Activated CD4-positive, alpha-beta T cell treated with anti-CD3 and anti-CD28 coated beads, Interleukin-2, amount 10 ng/mL, durations not matched to agents 24 days and 14 days (primary cell): Measurements from ENCODE around the gene TNFRSF6B. TPM values are rescaled to one million over a fixed set of nuclear protein-coding genes. Genes with fewer than 3 reads are reported as not detected.

ENCODE experiments used
- DNase-seq: peaks from one replicate; pipeline ENCODE4 v3.0.0; 2022
- H3K27ac Mint-ChIP-seq: one replicate; pipeline ENCODE4 v1.8.0; 2022; ENCODE audit warnings: mild to moderate bottlenecking, mixed read lengths
- H3K27me3 Mint-ChIP-seq: one replicate; pipeline ENCODE4 v1.8.0; 2022; ENCODE audit warnings: mixed read lengths
- H3K36me3 Mint-ChIP-seq: one replicate; pipeline ENCODE4 v1.8.0; 2022; ENCODE audit warnings: low read depth, mild to moderate bottlenecking, mixed read lengths
- H3K4me1 Mint-ChIP-seq: one replicate; pipeline ENCODE4 v1.8.0; 2021; ENCODE audit warnings: mixed read lengths
- H3K4me3 Mint-ChIP-seq: one replicate; pipeline ENCODE4 v1.8.0; 2022; ENCODE audit warnings: mild to moderate bottlenecking, moderate library complexity, mixed read lengths
- H3K9me3 Mint-ChIP-seq: one replicate; pipeline ENCODE4 v1.8.0; 2021; ENCODE audit warnings: mixed read lengths
- intact Hi-C: fragments of 100-400 bp; cut with micrococcal nuclease; formaldehyde crosslinking; loops from one replicate; pipeline ENCODE4 v1.15.1; 2023
- total RNA-seq: library from RNA; stranded (reverse); gene quantifications from 2 replicates; pipeline ENCODE4 v1.2.3, GENCODE V29; 2022

TNFRSF6B gene
- total RNA-seq, 1 donor from 2014 or later, result not detected

DNA sequence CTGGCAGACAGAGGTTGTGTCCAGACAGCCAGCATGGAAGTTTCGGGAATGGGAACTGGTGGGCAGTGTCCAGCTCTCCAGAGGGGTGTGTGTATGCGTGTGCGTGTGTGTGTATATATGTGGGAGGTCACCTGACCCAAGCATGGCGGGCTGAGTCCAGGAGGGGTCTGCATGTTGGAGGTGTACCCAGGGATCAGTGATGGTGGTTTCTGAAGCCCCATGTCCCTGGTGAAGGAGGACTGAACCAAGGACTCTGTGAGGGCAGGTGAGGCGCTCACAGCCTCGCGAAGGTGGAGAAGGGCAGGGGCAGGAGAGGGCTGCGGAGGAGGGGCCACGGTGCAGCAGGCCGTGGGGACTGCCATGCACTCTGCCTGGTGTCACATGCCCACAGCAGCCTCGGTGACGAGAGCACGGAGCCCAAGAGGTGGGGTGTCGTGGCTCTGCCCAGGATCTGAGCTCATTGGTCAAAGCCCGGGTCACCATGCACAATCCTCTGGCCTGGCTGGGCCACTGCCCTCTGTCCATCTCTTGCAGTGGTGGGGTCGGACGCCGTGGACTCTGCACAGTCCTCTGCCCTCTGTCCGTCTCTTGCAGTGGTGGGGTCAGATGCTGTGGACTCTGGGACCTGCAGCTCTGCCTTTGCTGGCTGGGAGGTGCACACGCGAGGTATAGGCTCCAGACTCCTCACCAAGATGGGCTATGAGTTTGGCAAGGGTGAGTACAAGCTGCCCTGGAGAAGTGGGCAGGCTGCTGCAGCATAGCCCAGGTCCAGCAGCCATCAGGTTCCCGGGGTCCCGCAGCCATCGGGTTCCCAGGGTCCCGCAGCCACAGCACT lies 37.9 kb downstream of the TNFRSF6B start:
- Mint-ChIP-seq H3K27ac (peak overlapping the region; percentile 62), H3K4me3 (peak overlapping the region; percentile 20), H3K4me1 (peaks cover 25% of the 10 kb centered on the region), H3K27me3 (no peaks in the 10 kb centered on the region), H3K9me3 (no peaks in the 10 kb centered on the region), H3K36me3 (peaks cover 25% of the 10 kb centered on the region)
- intact Hi-C loops, result loop anchor here (5.0 to 10.0 kb wide), 2 partner anchors 97 to 240 kb away; partner anchors contain the start of gene SAMD10
- no peak for DNase-seq

DNA sequence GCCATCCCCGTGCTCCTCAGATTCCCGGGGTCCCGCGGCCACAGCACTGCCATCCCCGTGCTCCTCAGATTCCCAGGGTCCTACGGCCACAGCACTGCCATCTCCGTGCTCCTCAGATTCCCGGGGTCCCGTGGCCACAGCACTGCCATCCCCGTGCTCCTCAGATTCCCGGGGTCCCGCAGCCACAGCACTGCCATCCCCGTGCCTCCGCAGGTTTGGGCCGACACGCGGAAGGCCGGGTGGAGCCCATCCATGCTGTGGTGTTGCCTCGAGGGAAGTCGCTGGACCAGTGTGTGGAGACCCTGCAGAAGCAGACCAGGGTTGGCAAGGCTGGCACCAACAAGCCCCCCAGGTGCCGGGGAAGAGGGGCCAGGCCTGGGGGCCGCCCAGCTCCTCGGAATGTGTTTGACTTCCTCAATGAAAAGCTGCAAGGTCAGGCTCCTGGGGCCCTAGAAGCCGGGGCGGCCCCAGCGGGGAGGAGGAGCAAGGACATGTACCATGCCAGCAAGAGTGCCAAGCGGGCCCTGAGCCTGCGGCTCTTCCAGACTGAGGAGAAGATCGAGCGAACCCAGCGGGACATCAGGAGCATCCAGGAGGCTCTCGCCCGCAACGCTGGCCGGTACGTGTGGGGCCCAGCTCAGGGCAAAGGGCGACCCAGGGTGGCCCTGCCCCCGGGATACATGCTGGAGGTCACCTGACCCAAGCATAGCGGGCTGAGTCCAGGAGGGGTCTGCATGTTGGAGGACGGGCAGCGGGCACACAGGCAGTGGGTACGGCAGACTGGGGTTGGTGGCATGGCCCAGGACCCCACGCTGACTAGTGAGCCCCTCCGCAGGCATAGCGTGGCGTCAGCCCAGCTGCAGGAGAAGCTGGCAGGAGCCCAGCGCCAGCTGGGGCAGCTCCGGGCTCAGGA lies 38.8 kb downstream of the TNFRSF6B start:
- Mint-ChIP-seq H3K9me3 (no peaks in the 10 kb centered on the region), H3K4me3 (no peak overlapping the region), H3K36me3 (peaks cover 19% of the 10 kb centered on the region), H3K27ac (no peak overlapping the region), H3K4me1 (peaks cover 19% of the 10 kb centered on the region), H3K27me3 (no peaks in the 10 kb centered on the region)
- intact Hi-C loops, result loop anchor here (5.0 to 10.0 kb wide), 2 partner anchors 98 to 240 kb away; partner anchors contain the start of gene SAMD10
- DNase-seq, result no peak

DNA sequence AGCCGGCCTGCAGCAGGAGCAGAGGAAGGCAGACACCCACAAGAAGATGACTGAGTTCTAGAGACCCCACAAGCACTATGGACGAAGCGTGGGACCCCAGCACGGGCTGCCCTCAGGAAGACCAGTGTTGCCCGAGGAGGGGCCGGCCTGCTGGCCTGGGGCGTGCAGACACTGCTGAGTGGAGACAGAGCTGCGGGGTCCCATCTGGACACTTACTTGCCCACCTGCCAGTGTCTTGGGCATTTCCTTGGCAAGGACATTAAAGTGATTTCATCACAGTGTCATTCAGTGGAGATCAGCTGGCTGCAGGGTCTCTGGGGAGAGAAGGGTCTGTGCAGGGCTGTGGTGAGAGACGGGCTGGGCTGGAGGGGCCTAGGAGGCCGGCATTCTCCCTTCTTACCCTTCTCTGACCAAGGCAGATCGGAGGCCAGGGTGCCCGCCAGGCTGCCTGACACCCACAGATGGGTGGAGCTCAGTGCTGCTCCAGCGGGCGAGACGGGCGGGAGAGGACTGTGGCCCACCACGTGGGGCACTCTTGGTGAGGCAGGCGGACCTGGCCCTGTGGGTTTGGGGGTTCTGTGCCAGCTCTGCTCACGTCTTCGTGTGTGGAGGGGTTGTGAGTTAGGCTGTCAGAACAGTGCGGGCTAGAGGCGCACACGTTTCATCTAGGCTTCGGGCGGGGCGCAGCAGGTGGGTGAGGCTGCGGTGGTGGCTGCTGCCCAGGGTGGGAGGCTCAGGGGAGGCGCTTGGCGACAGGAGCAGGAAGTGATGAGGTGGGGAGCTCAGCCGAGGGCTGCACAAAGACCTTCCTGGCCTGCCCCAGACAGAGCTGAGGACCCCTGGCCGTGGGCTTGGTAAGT lies 39.6 kb downstream of the TNFRSF6B start, which contains the start of gene LIME1:
Gene LIME1, plus strand, starts transcription at position 806 of the 860 bp plus-strand sequence. CDS start 886 bp downstream, outside the sequence.
- Mint-ChIP-seq H3K4me1 (peaks cover 19% of the 10 kb centered on the region), H3K9me3 (no peaks in the 10 kb centered on the region), H3K27ac (peak within 1 kb of the TSS; percentile 49), H3K4me3 (peak within 1 kb of the TSS; percentile 81), H3K27me3 (no peaks in the 10 kb centered on the region), H3K36me3 (peaks cover 17% of the 10 kb centered on the region)
- intact Hi-C loops, result loop anchor here (10.0 kb wide), 1 partner anchor 239 kb away; the partner anchor contains the start of gene SAMD10
- DNase-seq, result peak; percentile 90

DNA sequence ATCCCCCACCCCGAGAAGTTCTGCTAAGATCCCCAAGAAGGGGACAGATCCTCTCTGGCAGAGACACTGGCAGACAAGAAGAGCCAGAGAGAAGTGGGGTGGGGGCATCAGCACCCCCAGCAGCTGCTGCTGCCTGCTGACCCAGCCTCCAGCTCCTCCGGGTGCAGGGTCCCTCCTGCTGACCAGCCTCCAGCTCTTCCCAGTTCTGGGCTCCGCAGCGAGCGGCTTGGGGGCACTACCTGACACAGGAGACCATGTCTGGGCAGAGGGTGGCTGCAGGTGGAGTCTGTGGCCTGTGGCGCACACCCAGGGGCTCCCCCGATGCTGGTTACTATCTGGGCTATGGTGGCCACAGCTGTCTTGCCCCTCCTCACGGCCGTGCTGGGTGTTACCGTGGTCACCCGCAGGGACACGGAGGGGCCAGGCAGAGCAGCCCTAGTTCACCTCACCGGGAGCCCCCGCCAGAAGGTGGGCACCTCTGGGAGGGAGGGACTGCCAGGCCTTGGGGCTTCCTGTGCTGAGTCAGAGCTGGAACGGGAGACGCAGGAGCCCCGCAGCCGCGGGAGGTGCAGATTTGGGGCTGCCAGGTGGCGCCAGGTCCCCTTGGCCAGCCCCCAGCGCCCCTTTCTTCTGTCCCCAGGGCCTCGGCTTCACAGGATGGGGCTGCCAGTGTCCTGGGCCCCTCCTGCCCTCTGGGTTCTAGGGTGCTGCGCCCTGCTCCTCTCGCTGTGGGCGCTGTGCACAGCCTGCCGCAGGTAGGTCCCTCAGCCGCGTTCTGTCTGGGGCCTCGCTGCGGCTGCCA lies 40.6 kb downstream of the TNFRSF6B start:
- H3K9me3 Mint-ChIP-seq, result no peaks in the 10 kb centered on the region
- H3K27ac Mint-ChIP-seq, result peak overlapping the region; percentile 49
- H3K4me1 Mint-ChIP-seq, result peaks cover 19% of the 10 kb centered on the region
- H3K4me3 Mint-ChIP-seq, result peak overlapping the region; percentile 81
- no peaks in the 10 kb centered on the region for H3K27me3 Mint-ChIP-seq
- peaks cover 17% of the 10 kb centered on the region for H3K36me3 Mint-ChIP-seq
- intact Hi-C loops, result loop anchor here (1.0 to 10.0 kb wide), 2 partner anchors 14 to 238 kb away; partner anchors contain the start of gene SAMD10
- DNase-seq, result peak; percentile 85

DNA sequence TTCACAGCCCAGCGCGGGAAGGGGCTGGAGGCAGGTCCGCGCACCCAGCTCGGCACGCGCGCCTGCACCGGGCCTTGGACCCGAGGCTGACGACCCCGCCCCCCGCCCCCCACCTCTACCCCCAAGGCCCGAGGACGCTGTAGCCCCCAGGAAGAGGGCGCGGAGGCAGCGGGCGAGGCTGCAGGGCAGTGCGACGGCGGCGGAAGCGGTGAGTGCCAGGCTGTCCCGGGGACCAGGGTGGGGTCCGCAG lies 41.2 kb downstream of the TNFRSF6B start:
- H3K4me3 Mint-ChIP-seq, result peak overlapping the region; percentile 59
- intact Hi-C loops, result loop anchor here (1.0 to 10.0 kb wide), 2 partner anchors 14 to 237 kb away; partner anchors contain the start of gene SAMD10
- H3K9me3 Mint-ChIP-seq, result no peaks in the 10 kb centered on the region
- no peak for DNase-seq
- peaks cover 19% of the 10 kb centered on the region for H3K4me1 Mint-ChIP-seq
- H3K36me3 Mint-ChIP-seq, result peaks cover 17% of the 10 kb centered on the region
- no peak overlapping the region for H3K27ac Mint-ChIP-seq
- no peaks in the 10 kb centered on the region for H3K27me3 Mint-ChIP-seq

DNA sequence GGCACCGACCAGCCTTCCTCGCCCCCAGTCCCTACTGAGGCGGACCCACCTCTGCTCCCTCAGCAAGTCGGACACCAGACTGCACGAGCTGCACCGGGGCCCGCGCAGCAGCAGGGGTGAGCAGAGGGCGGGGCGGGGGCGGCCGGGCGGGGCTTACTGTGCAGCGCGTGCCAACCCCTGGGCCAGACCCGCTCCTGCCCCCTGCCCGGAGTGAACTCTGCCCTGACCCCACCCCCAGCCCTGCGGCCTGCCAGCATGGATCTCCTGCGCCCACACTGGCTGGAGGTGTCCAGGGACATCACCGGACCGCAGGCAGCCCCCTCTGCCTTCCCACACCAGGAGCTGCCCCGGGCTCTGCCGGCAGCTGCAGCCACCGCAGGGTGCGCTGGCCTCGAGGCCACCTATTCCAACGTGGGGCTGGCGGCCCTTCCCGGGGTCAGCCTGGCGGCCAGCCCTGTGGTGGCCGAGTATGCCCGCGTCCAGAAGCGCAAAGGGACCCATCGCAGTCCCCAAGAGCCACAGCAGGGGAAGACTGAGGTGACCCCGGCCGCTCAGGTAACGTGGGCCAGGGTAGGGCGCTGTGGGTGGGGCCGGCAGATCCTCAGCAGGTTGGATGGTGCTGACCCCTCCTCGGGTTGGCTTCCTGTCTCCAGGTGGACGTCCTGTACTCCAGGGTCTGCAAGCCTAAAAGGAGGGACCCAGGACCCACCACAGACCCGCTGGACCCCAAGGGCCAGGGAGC lies 41.7 kb downstream of the TNFRSF6B start:
- H3K9me3 Mint-ChIP-seq, result no peaks in the 10 kb centered on the region
- peak overlapping the region; percentile 59 for H3K4me3 Mint-ChIP-seq
- H3K27ac Mint-ChIP-seq, result no peak overlapping the region
- H3K36me3 Mint-ChIP-seq, result peaks cover 17% of the 10 kb centered on the region
- H3K27me3 Mint-ChIP-seq, result no peaks in the 10 kb centered on the region
- peak; percentile 80 for DNase-seq
- peaks cover 19% of the 10 kb centered on the region for H3K4me1 Mint-ChIP-seq
- intact Hi-C loops, result loop anchor here (1.0 to 10.0 kb wide), 2 partner anchors 13 to 237 kb away; partner anchors contain the start of gene SAMD10

DNA sequence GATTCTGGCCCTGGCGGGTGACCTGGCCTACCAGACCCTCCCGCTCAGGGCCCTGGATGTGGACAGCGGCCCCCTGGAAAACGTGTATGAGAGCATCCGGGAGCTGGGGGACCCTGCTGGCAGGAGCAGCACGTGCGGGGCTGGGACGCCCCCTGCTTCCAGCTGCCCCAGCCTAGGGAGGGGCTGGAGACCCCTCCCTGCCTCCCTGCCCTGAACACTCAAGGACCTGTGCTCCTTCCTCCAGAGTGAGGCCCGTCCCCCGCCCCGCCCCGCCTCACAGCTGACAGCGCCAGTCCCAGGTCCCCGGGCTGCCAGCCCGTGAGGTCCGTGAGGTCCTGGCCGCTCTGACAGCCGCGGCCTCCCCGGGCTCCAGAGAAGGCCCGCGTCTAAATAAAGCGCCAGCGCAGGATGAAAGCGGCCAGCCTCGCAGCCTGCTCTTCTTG lies 42.3 kb downstream of the TNFRSF6B start:
- Mint-ChIP-seq H3K27ac (no peak overlapping the region), H3K9me3 (no peaks in the 10 kb centered on the region), H3K27me3 (no peaks in the 10 kb centered on the region), H3K4me1 (peaks cover 19% of the 10 kb centered on the region), H3K4me3 (peak overlapping the region; percentile 59), H3K36me3 (peaks cover 15% of the 10 kb centered on the region)
- DNase-seq, result peak; percentile 72
- intact Hi-C loops, result loop anchor here (10.0 kb wide), 1 partner anchor 236 kb away; the partner anchor contains the start of gene SAMD10

DNA sequence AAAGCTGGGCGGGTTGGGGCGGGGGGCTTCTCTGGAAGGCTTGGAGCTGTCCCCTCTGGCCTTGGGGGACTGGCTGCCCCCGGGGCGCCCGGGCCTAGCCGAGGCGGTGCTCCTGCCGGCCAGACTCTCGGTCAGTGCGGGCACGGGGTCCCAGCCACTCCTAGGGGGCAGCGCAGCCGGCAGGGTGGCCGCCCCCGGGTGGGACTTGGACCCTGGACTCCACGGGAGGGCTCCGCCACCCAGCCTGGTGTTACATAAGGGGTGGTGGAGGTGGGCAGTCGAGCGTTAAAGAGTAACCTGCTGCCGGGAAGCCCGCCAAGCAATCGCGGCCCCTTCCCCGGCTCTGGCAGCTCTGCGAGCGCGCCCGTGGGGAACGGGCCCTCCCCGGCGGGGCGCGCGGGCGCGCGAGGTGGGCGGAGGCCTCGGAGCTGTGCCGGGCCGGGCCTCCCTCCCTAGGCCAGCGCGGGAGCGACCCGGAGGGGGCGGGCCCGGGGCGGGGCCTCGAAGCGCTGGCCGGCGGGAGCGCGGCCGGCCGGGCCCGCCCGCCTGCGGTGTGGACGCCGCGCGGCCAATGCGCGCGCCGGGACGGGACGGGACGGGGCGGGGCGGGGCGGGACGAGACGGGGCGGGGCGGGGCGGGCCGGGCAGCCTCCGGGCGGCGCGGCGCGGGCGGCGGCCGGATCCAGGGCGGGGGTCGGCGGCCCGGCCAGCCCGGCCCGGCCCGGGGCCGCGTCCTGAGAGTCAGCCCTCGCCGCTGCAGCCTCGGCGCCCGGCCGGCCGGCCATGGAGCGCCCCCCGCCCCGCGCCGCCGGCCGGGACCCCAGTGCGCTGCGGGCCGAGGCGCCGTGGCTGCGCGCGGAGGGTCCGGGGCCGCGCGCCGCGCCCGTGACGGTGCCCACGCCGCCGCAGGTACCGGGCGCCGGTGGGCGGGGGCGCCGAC lies 42.9 kb downstream of the TNFRSF6B start, which contains the start of gene SLC2A4RG:
Gene SLC2A4RG, plus strand, starts transcription at position 647 of the 940 bp plus-strand sequence. Its CDS starts 137 bp downstream, at position 784.
- peak; percentile 93 for DNase-seq
- intact Hi-C loops, result loop anchor here (5.0 to 10.0 kb wide), 2 partner anchors 32 to 235 kb away; partner anchors contain the start of genes ARFRP1, SAMD10 and ZGPAT
- H3K9me3 Mint-ChIP-seq, result no peaks in the 10 kb centered on the region
- peak within 1 kb of the TSS; percentile 59 for H3K4me3 Mint-ChIP-seq
- H3K4me1 Mint-ChIP-seq, result peaks cover 15% of the 10 kb centered on the region
- no peaks in the 10 kb centered on the region for H3K27me3 Mint-ChIP-seq
- no peak within 1 kb of the TSS for H3K27ac Mint-ChIP-seq
- H3K36me3 Mint-ChIP-seq, result peaks cover 9% of the 10 kb centered on the region

DNA sequence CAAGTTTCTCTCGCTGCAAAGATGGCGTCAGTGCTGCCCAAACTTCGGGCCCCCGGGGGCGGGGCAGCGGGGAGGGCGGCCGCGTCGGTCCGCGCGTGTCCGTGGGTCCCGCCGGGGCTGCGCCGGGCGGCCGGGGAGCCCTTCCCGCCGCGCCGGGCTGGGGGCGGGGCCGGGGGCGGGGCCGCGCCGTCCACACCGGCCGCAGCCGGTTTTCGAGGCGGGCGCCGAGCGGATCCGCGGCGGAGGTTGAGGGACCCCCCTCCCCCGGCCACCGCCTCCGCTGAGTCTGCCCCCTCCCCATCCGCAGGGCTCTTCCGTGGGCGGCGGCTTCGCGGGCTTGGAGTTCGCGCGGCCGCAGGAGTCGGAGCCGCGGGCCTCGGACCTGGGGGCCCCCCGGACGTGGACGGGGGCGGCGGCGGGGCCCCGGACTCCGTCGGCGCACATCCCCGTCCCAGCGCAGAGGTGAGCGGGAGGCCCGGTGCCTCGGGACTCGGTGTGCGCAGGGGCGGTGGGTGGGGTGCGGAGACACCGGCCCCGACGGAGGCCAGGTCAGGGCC lies 43.7 kb downstream of the TNFRSF6B start:
- no peaks in the 10 kb centered on the region for H3K27me3 Mint-ChIP-seq
- peaks cover 9% of the 10 kb centered on the region for H3K36me3 Mint-ChIP-seq
- peak overlapping the region; percentile 51 for H3K4me3 Mint-ChIP-seq
- H3K9me3 Mint-ChIP-seq, result no peaks in the 10 kb centered on the region
- peak; percentile 89 for DNase-seq
- H3K4me1 Mint-ChIP-seq, result peaks cover 15% of the 10 kb centered on the region
- H3K27ac Mint-ChIP-seq, result no peak overlapping the region
- intact Hi-C loops, result loop anchor here (5.0 kb wide), 1 partner anchor 33 kb away; the partner anchor contains the start of genes ARFRP1 and ZGPAT

DNA sequence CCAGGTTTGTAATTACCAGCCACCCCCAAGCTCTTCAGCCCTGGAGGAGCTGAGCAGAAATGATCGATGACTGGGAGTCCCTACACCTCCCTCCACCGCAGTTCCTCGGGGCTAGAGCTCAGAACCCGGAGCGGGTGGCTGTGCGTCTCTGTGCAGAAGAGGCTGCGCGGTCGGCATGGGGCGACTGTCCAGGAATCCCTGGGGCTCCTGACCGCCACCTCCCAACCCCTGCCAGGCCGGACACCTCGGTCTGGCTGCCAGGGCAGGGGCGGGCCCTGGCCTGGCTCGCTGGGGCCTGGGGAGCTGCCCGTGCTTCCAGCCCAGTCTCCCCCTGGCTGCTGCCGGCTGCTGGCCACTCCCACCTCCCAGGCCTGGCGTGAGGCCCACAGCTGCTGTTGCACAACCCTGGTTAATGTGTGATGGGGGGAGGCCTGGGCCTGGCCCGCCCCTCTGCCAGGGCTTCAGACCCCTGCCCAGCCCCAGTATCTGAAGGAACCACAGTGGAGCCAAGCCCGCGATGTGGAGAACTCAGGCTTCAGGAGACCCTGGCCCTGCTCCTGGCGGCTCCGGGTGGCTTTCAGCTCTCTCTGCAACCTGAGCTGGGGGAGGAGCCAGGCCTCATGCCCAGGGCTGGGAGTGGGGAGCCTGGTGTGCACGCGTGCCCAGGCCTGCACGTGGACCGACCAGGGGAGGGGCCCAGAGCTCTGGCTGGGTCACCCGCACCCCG lies 44.3 kb downstream of the TNFRSF6B start:
- H3K4me3 Mint-ChIP-seq, result peak overlapping the region; percentile 51
- no peak overlapping the region for H3K27ac Mint-ChIP-seq
- H3K36me3 Mint-ChIP-seq, result peaks cover 9% of the 10 kb centered on the region
- no peaks in the 10 kb centered on the region for H3K9me3 Mint-ChIP-seq
- peak; percentile 80 for DNase-seq
- H3K4me1 Mint-ChIP-seq, result peaks cover 15% of the 10 kb centered on the region
- intact Hi-C loops, result loop anchor here (5.0 kb wide), 1 partner anchor 33 kb away; the partner anchor contains the start of genes ARFRP1 and ZGPAT
- no peaks in the 10 kb centered on the region for H3K27me3 Mint-ChIP-seq
